Astrocyte of the cerebellum (primary cell): Measurements from ENCODE around the gene TRHDE.

Experiments
- DNase-seq: peaks from one replicate; pipeline ENCODE4 v3.0.0-alpha.2; 2011; ENCODE audit warnings: low read depth
- H3K4me3 ChIP-seq: 2 replicates; pipeline ENCODE4 v1.5.1; 2011; ENCODE audit warnings: mild to moderate bottlenecking, low read depth, low read length, moderate library complexity
- CTCF ChIP-seq: IDR thresholded peaks from 2 replicates; pipeline ENCODE4 v1.5.1; 2012; ENCODE audit warnings: low read length, low read depth, moderate library complexity, mild to moderate bottlenecking; ENCODE audit errors: missing control alignments
- in situ Hi-C: cut with HindIII; loops from 2 replicates; pipeline ENCODE4 v1.10.0; 2017; ENCODE audit warnings: low sequenced_read_pairs

The TRHDE gene

GRCh38 chr12:72277415-72277814 lies 5.2 kb downstream of the TRHDE start:
- no peak for TF ChIP-seq CTCF
- no peak overlapping the region for H3K4me3 ChIP-seq
- no peak for DNase-seq
- in situ Hi-C loops, result no loop called here

- H3K4me3 ChIP-seq, result no peak overlapping the region
- TF ChIP-seq CTCF, result no peak
- no peak for DNase-seq
- in situ Hi-C loops, result no loop called here
Observed at GRCh38 chr12:72278894-72279293, 6.7 kb downstream of the TRHDE start.

GRCh38 chr12:72281126-72281525 lies 9.0 kb downstream of the TRHDE start:
- no peak for TF ChIP-seq CTCF
- no peak overlapping the region for H3K4me3 ChIP-seq
- in situ Hi-C loops, result no loop called here
- DNase-seq, result no peak

- in situ Hi-C loops, result no loop called here
- no peak overlapping the region for H3K4me3 ChIP-seq
- DNase-seq, result no peak
- peak; percentile 81 for TF ChIP-seq CTCF
Observed at GRCh38 chr12:72282721-72283120, 10.6 kb downstream of the TRHDE start.

GRCh38 chr12:72285861-72286260 lies 13.7 kb downstream of the TRHDE start:
- no peak for DNase-seq
- in situ Hi-C loops, result no loop called here
- TF ChIP-seq CTCF, result no peak
- H3K4me3 ChIP-seq, result no peak overlapping the region

- H3K4me3 ChIP-seq, result no peak overlapping the region
- in situ Hi-C loops, result no loop called here
- TF ChIP-seq CTCF, result no peak
- DNase-seq, result no peak
Observed at GRCh38 chr12:72286526-72286925, 14.4 kb downstream of the TRHDE start.

- no peak for DNase-seq
- in situ Hi-C loops, result no loop called here
- H3K4me3 ChIP-seq, result no peak overlapping the region
- TF ChIP-seq CTCF, result no peak
Observed at GRCh38 chr12:72288436-72288835, 16.3 kb downstream of the TRHDE start.
